Measurements from ENCODE around the gene ATF1.

GRCh38 chr12:50828886-50829285 is 65.0 kb downstream of the ATF1 start:
- TF ChIP-seq CTCF (IDR thresholded peaks at IDR 0.05; ENCODE audit: low read depth, low read length) (no peak), EZH2phosphoT487 (IDR thresholded peaks at IDR 0.05; ENCODE audit: low read depth) (no peak)
